Measurements from ENCODE around the gene MECP2. TPM values are rescaled to one million over a fixed set of nuclear protein-coding genes. Genes with fewer than 3 reads are reported as not detected.

Gene MECP2
- polyA plus RNA-seq, 1 donor (not counting 4 experiments of a cell fraction or from before 2014, with no cell fraction given), result 9.9 TPM

GRCh38 chrX:153984351-153985178 is 113.0 kb downstream of the MECP2 start:
- no peaks in the 10 kb centered on the region for H3K9me3 ChIP-seq (ENCODE audit: control insufficient read depth, low read depth, low read length)
- no peak overlapping the region for H3K9ac ChIP-seq (ENCODE audit: control insufficient read depth, extremely low read depth, insufficient read depth, low read length)
- no peak for TF ChIP-seq CTCF (optimal IDR thresholded peaks at IDR 0.05 in 1 of 3, IDR thresholded peaks at IDR 0.05 in 1 of 3, conservative IDR thresholded peaks at IDR 0.05 in 1 of 3; ENCODE audit: extremely low read depth in 1 of 3, insufficient read depth in 2 of 3, low read length in 3 of 3)
- TF ChIP-seq EZH2 (IDR thresholded peaks at IDR 0.05; ENCODE audit: low read length), result no peak
- H3K4me1 ChIP-seq (ENCODE audit: control insufficient read depth, extremely low read depth, insufficient read depth, low read length), result peaks cover 4% of the 10 kb centered on the region
- no peaks in the 10 kb centered on the region for H4K20me1 ChIP-seq (ENCODE audit: control insufficient read depth, extremely low read depth, insufficient read depth, low read length)
- H3K4me3 ChIP-seq (ENCODE audit: control insufficient read depth in 2 of 3, extremely low read depth in 1 of 3, insufficient read depth in 2 of 3, low read depth in 1 of 3, low read length in 3 of 3), result no peak overlapping the region
- no peak overlapping the region for H3K27ac ChIP-seq (ENCODE audit: control insufficient read depth, insufficient read depth, low read length)
- no peak overlapping the region for H3K4me2 ChIP-seq (ENCODE audit: control insufficient read depth, extremely low read depth, insufficient read depth, low read depth, low read length)
- H3K9me1 ChIP-seq (ENCODE audit: control insufficient read depth, extremely low read depth, insufficient read depth, low read length), result no peaks in the 10 kb centered on the region
- dilution Hi-C loops (cut with MboI; ENCODE audit: extremely low pct_ligation_motif_present, low sequenced_read_pairs), result no loop called here
- no peaks in the 10 kb centered on the region for H3K36me3 ChIP-seq (ENCODE audit: control insufficient read depth in 2 of 2, extremely low read depth in 1 of 2, insufficient read depth in 2 of 2, low read length in 2 of 2)
- H3K27me3 ChIP-seq (ENCODE audit: control insufficient read depth, extremely low read depth, insufficient read depth, low read length), result peaks cover 3% of the 10 kb centered on the region
- FAIRE-seq (no peak), DNase-seq (ENCODE audit: low read depth, low spot score) (no peak)
- no peaks in the 10 kb centered on the region for H3K79me2 ChIP-seq (ENCODE audit: control insufficient read depth, insufficient read depth, low read length)
- no peak overlapping the region for H2AFZ ChIP-seq (ENCODE audit: control insufficient read depth, low read length)

GRCh38 chrX:153983321-153983801 is 114.2 kb downstream of the MECP2 start:
- Histone ChIP-seq H3K79me2 (ENCODE audit: control insufficient read depth, insufficient read depth, low read length) (no peaks in the 10 kb centered on the region), H3K4me2 (ENCODE audit: control insufficient read depth, extremely low read depth, insufficient read depth, low read depth, low read length) (no peak overlapping the region), H3K9me1 (ENCODE audit: control insufficient read depth, extremely low read depth, insufficient read depth, low read length) (no peaks in the 10 kb centered on the region), H3K27ac (ENCODE audit: control insufficient read depth, insufficient read depth, low read length) (no peak overlapping the region), H3K4me3 (ENCODE audit: control insufficient read depth in 2 of 3, extremely low read depth in 1 of 3, insufficient read depth in 2 of 3, low read depth in 1 of 3, low read length in 3 of 3) (no peak overlapping the region), H2AFZ (ENCODE audit: control insufficient read depth, low read length) (no peak overlapping the region), H3K9me3 (ENCODE audit: control insufficient read depth, low read depth, low read length) (no peaks in the 10 kb centered on the region), H3K4me1 (ENCODE audit: control insufficient read depth, extremely low read depth, insufficient read depth, low read length) (peaks cover 4% of the 10 kb centered on the region), H3K27me3 (ENCODE audit: control insufficient read depth, extremely low read depth, insufficient read depth, low read length) (peaks cover 3% of the 10 kb centered on the region), H3K9ac (ENCODE audit: control insufficient read depth, extremely low read depth, insufficient read depth, low read length) (no peak overlapping the region), H3K36me3 (ENCODE audit: control insufficient read depth in 2 of 2, extremely low read depth in 1 of 2, insufficient read depth in 2 of 2, low read length in 2 of 2) (no peaks in the 10 kb centered on the region), H4K20me1 (ENCODE audit: control insufficient read depth, extremely low read depth, insufficient read depth, low read length) (no peaks in the 10 kb centered on the region)
- no peak for FAIRE-seq
- TF ChIP-seq EZH2 (IDR thresholded peaks at IDR 0.05; ENCODE audit: low read length) (no peak), CTCF (optimal IDR thresholded peaks at IDR 0.05 in 1 of 3, IDR thresholded peaks at IDR 0.05 in 1 of 3, conservative IDR thresholded peaks at IDR 0.05 in 1 of 3; ENCODE audit: extremely low read depth in 1 of 3, insufficient read depth in 2 of 3, low read length in 3 of 3) (no peak)
- DNase-seq (ENCODE audit: low read depth, low spot score), result no peak
- dilution Hi-C loops (cut with MboI; ENCODE audit: extremely low pct_ligation_motif_present, low sequenced_read_pairs), result no loop called here

Data from keratinocyte (primary cell).